WTC11 (cell line): ENCODE data around the gene FAM50B. TPM values are rescaled to one million over a fixed set of nuclear protein-coding genes. Genes with fewer than 3 reads are reported as not detected.

Experiments
- ATAC-seq: fragments of 200-7000 bp; cut with Tn5 transposase; 2 replicates; pipeline ENCODE4 v1.10.0; 2021; ENCODE audit warnings: mild to moderate bottlenecking, moderate library complexity
- CTCF ChIA-PET: fragments of 300-600 bp; sonication (Branson Sonifier 250); formaldehyde crosslinking; loops from one replicate; lab custom pipeline; 2021; ENCODE audit warnings: antibody characterized with exemption; lab: Charles Lee
- POLR2A ChIA-PET: fragments of 350-600 bp; sonication (Branson Sonifier 250); formaldehyde crosslinking; loops from one replicate; lab custom pipeline; 2021; ENCODE audit warnings: antibody characterized with exemption; lab: Charles Lee
- DNase-seq: peaks from one replicate; pipeline ENCODE4 v3.0.0; 2021; ENCODE audit warnings: low spot score
- H3K27ac Mint-ChIP-seq: 2 replicates; pipeline ENCODE4 v1.8.0; 2021; ENCODE audit warnings: mixed read lengths
- H3K27me3 Mint-ChIP-seq: 2 replicates; pipeline ENCODE4 v1.8.0; 2021; ENCODE audit warnings: low read depth, mild to moderate bottlenecking, moderate library complexity, mixed read lengths
- H3K36me3 Mint-ChIP-seq: 2 replicates; pipeline ENCODE4 v1.8.0; 2021; ENCODE audit warnings: mixed read lengths
- H3K4me1 Mint-ChIP-seq: 2 replicates; pipeline ENCODE4 v1.8.0; 2022; ENCODE audit warnings: mixed read lengths
- H3K4me3 Mint-ChIP-seq: 2 replicates; pipeline ENCODE4 v1.8.0; 2021; ENCODE audit warnings: mild to moderate bottlenecking, moderate library complexity, mixed read lengths
- H3K9me3 Mint-ChIP-seq: 2 replicates; pipeline ENCODE4 v1.8.0; 2021; ENCODE audit warnings: mixed read lengths
- CREB1 ChIP-seq: sonication (generic); formaldehyde crosslinking; IDR thresholded peaks from 2 replicates; pipeline ENCODE4 v1.8.0; 2023; ENCODE audit warnings: mild to moderate bottlenecking, missing genetic modification reagents
- EMX1 ChIP-seq: fragments of 250-450 bp; sonication (Bioruptor Pico); IDR thresholded peaks from 2 replicates; pipeline ENCODE4 v1.8.0; 2021; ENCODE audit warnings: mild to moderate bottlenecking
- ESRRA ChIP-seq: sonication (generic); formaldehyde crosslinking; IDR thresholded peaks from 2 replicates; pipeline ENCODE4 v1.8.1; 2022; ENCODE audit warnings: mild to moderate bottlenecking, missing genetic modification reagents, borderline replicate concordance
- ETV6 ChIP-seq: sonication (generic); formaldehyde crosslinking; IDR thresholded peaks from 2 replicates; pipeline ENCODE4 v1.8.1; 2022; ENCODE audit warnings: mild to moderate bottlenecking, missing genetic modification reagents
- GRHL2 ChIP-seq: fragments of 250-450 bp; sonication (Bioruptor Pico); IDR thresholded peaks from 2 replicates; pipeline ENCODE4 v1.8.0; 2022; ENCODE audit warnings: mild to moderate bottlenecking, moderate library complexity; ENCODE audit not compliant: insufficient replicate concordance, severe bottlenecking
- HMGA2 ChIP-seq: fragments of 250-450 bp; sonication (Bioruptor Pico); IDR thresholded peaks from 2 replicates; pipeline ENCODE4 v1.4.0; 2021; ENCODE audit warnings: mild to moderate bottlenecking, moderate library complexity
- NR2C2 ChIP-seq: sonication (generic); formaldehyde crosslinking; IDR thresholded peaks from 2 replicates; pipeline ENCODE4 v1.8.0; 2022; ENCODE audit warnings: mild to moderate bottlenecking, missing genetic modification reagents
- RELA ChIP-seq: sonication (generic); formaldehyde crosslinking; IDR thresholded peaks from 2 replicates; pipeline ENCODE4 v1.8.1; 2022; ENCODE audit warnings: missing genetic modification reagents, mild to moderate bottlenecking, borderline replicate concordance
- SMAD4 ChIP-seq: sonication (generic); formaldehyde crosslinking; IDR thresholded peaks from 2 replicates; pipeline ENCODE4 v1.8.0; 2022; ENCODE audit warnings: mild to moderate bottlenecking, missing genetic modification reagents
- TEAD1 ChIP-seq: sonication (generic); formaldehyde crosslinking; IDR thresholded peaks from 2 replicates; pipeline ENCODE4 v1.8.0; 2022; ENCODE audit warnings: mild to moderate bottlenecking, missing genetic modification reagents
- ZNF263 ChIP-seq: sonication (generic); formaldehyde crosslinking; IDR thresholded peaks from 2 replicates; pipeline ENCODE4 v1.8.1; 2022; ENCODE audit warnings: low read depth, mild to moderate bottlenecking, moderate library complexity, missing genetic modification reagents
- ZNF396 ChIP-seq: fragments of 250-450 bp; sonication (Bioruptor Pico); IDR thresholded peaks from 2 replicates; pipeline ENCODE4 v1.8.0; 2021; ENCODE audit warnings: mild to moderate bottlenecking, moderate library complexity, borderline replicate concordance
- total RNA-seq: library from RNA; stranded (reverse); gene quantifications from 3 replicates; pipeline ENCODE4 v1.2.3, GENCODE V29; 2021
- TF ChIP-seq, protein P1 (sequence below): sonication (generic); formaldehyde crosslinking; IDR thresholded peaks from 2 replicates; pipeline ENCODE4 v1.8.1; 2022; ENCODE audit warnings: mild to moderate bottlenecking, moderate library complexity, missing genetic modification reagents
- TF ChIP-seq, protein P2 (sequence below): sonication (generic); formaldehyde crosslinking; IDR thresholded peaks from 2 replicates; pipeline ENCODE4 v1.8.0; 2022; ENCODE audit warnings: mild to moderate bottlenecking, missing genetic modification reagents
- TF ChIP-seq, protein P3 (sequence below): fragments of 250-450 bp; sonication (Bioruptor Pico); IDR thresholded peaks from 2 replicates; pipeline ENCODE4 v2.1.2; 2022; ENCODE audit warnings: mild to moderate bottlenecking, moderate library complexity
- TF ChIP-seq, protein P4 (sequence below): fragments of 200-600 bp; IDR thresholded peaks from 2 replicates; pipeline ENCODE4 v1.8.0; 2022; ENCODE audit warnings: antibody characterized with exemption
- TF ChIP-seq, protein P5 (sequence below): sonication (generic); formaldehyde crosslinking; IDR thresholded peaks from 2 replicates; pipeline ENCODE4 v1.8.0; 2022; ENCODE audit warnings: mild to moderate bottlenecking, missing genetic modification reagents
- TF ChIP-seq, protein P6 (sequence below): sonication (generic); formaldehyde crosslinking; IDR thresholded peaks from 2 replicates; pipeline ENCODE4 v1.8.0; 2022; ENCODE audit warnings: missing genetic modification reagents
- TF ChIP-seq, protein P7 (sequence below): sonication (generic); formaldehyde crosslinking; IDR thresholded peaks from 2 replicates; pipeline ENCODE4 v1.8.1; 2023; ENCODE audit warnings: mild to moderate bottlenecking, missing genetic modification reagents, moderate library complexity

Gene FAM50B
- total RNA-seq, 1 experiment from 2014 or later = 2.1 TPM

DNA sequence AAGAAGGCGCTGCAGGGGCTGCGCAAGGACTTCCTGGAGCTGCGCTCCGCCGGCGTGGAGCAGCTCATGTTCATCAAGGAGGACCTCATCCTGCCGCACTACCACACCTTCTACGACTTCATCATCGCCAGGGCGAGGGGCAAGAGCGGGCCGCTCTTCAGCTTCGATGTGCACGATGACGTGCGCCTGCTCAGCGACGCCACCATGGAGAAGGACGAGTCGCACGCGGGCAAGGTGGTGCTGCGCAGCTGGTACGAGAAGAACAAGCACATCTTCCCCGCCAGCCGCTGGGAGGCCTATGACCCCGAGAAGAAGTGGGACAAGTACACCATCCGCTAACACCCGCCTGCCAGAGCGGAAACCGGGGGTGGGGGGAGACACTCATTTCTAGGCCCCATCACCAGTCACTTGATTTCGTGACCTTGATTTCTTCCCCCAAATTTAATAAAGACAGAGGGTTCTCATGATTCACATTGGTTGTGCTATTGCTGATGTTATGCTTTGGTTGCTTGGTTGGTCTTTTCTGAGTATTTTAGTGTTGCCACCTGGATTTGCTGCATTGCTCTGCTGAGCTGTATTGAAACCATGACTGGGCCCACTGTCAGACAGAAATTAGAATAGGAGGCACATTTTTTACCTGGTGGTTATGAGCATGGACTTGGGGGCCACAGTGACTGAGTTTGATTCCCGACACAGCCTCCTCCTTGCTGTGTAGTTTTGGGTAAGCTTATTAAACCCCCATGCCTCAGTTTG, 1.5 kb downstream of the FAM50B start (continued):
- TF ChIP-seq ETV6 (CRISPR knock-in tag) = no peak
- no peak for TF ChIP-seq ZNF263 (CRISPR knock-in tag)
- no peak for TF ChIP-seq TEAD1 (CRISPR knock-in tag)
- TF ChIP-seq SMAD4 (CRISPR knock-in tag) = no peak
- TF ChIP-seq NR2C2 (CRISPR knock-in tag) = no peak
- TF ChIP-seq, all 79 proteins: peak for 0

DNA sequence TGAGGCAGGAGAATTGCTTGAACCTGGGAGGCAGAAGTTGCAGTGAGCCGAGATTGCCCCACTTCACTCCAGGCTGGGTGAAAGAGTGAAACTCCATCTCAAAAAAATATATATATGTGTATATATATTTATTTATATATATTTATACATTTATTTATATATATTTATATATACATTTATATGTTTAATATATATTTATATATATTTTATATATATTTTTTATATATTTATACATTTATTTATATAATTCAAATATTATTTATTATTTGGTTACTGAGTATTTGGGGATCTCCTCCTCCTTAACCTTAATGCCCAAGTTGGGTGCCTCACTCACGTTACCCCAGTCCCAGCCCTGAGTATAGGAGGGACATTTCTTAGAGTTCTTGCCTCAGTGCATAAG, 2.7 kb downstream of the FAM50B start:
- Mint-ChIP-seq H3K27me3 (peaks cover 6% of the 10 kb centered on the region), H3K27ac (no peak overlapping the region), H3K36me3 (no peaks in the 10 kb centered on the region), H3K4me1 (peaks cover 9% of the 10 kb centered on the region), H3K4me3 (no peak overlapping the region), H3K9me3 (no peaks in the 10 kb centered on the region)
- ChIA-PET POLR2A (no interaction called here), CTCF (interaction anchor here (1.3 to 7.4 kb wide), 6 partner anchors 10 to 137 kb away, joined by 3 to 221 read pairs (median 72); no protein-coding TSS in a partner anchor)
- DNase-seq (no peak), ATAC-seq (no peak)
- peak; percentile 95 for TF ChIP-seq HMGA2 (CRISPR knock-in tag)
- TF ChIP-seq, protein P1, sequence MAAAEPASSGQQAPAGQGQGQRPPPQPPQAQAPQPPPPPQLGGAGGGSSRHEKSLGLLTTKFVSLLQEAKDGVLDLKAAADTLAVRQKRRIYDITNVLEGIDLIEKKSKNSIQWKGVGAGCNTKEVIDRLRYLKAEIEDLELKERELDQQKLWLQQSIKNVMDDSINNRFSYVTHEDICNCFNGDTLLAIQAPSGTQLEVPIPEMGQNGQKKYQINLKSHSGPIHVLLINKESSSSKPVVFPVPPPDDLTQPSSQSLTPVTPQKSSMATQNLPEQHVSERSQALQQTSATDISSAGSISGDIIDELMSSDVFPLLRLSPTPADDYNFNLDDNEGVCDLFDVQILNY = no peak

DNA sequence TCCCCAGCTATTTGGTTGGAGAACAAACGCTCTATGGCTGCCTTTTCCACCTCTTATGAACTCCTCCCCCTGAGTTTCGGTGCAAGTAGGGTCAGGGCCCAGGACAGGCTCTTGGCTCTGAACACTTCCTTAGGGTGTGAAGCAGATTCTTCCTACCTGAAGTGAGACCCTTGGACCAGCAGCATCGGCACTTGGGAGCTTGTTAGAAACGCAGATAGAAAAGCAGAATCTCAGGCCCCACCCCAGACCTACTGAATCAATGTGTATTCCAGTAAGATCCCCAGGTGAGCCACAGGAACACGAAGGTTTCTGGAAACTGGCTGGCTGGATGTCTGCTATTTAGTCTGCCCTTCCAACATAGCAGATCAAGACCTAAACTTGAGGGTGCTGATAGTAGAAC, 3.2 kb downstream of the FAM50B start:
- Mint-ChIP-seq H3K36me3 (no peaks in the 10 kb centered on the region), H3K4me3 (no peak overlapping the region), H3K27me3 (peaks cover 6% of the 10 kb centered on the region), H3K27ac (no peak overlapping the region), H3K4me1 (peaks cover 9% of the 10 kb centered on the region), H3K9me3 (no peaks in the 10 kb centered on the region)
- ChIA-PET CTCF (interaction anchor here (1.3 to 7.4 kb wide), 3 partner anchors 15 to 126 kb away, joined by 3 to 221 read pairs (median 150); no protein-coding TSS in a partner anchor), POLR2A (no interaction called here)
- DNase-seq (no peak), ATAC-seq (no peak)
- no peak for TF ChIP-seq CREB1 (CRISPR knock-in tag)
- no peak for TF ChIP-seq GRHL2
- no peak for TF ChIP-seq EMX1
- TF ChIP-seq, protein P2, sequence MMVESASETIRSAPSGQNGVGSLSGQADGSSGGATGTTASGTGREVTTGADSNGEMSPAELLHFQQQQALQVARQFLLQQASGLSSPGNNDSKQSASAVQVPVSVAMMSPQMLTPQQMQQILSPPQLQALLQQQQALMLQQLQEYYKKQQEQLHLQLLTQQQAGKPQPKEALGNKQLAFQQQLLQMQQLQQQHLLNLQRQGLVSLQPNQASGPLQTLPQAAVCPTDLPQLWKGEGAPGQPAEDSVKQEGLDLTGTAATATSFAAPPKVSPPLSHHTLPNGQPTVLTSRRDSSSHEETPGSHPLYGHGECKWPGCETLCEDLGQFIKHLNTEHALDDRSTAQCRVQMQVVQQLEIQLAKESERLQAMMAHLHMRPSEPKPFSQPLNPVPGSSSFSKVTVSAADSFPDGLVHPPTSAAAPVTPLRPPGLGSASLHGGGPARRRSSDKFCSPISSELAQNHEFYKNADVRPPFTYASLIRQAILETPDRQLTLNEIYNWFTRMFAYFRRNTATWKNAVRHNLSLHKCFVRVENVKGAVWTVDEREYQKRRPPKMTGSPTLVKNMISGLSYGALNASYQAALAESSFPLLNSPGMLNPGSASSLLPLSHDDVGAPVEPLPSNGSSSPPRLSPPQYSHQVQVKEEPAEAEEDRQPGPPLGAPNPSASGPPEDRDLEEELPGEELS (CRISPR knock-in tag) = no peak
- TF ChIP-seq, protein P3, sequence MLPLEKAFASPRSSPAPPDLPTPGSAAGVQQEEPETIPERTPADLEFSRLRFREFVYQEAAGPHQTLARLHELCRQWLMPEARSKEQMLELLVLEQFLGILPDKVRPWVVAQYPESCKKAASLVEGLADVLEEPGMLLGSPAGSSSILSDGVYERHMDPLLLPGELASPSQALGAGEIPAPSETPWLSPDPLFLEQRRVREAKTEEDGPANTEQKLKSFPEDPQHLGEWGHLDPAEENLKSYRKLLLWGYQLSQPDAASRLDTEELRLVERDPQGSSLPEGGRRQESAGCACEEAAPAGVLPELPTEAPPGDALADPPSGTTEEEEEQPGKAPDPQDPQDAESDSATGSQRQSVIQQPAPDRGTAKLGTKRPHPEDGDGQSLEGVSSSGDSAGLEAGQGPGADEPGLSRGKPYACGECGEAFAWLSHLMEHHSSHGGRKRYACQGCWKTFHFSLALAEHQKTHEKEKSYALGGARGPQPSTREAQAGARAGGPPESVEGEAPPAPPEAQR (CRISPR knock-in tag) = no peak
- TF ChIP-seq, protein P4, sequence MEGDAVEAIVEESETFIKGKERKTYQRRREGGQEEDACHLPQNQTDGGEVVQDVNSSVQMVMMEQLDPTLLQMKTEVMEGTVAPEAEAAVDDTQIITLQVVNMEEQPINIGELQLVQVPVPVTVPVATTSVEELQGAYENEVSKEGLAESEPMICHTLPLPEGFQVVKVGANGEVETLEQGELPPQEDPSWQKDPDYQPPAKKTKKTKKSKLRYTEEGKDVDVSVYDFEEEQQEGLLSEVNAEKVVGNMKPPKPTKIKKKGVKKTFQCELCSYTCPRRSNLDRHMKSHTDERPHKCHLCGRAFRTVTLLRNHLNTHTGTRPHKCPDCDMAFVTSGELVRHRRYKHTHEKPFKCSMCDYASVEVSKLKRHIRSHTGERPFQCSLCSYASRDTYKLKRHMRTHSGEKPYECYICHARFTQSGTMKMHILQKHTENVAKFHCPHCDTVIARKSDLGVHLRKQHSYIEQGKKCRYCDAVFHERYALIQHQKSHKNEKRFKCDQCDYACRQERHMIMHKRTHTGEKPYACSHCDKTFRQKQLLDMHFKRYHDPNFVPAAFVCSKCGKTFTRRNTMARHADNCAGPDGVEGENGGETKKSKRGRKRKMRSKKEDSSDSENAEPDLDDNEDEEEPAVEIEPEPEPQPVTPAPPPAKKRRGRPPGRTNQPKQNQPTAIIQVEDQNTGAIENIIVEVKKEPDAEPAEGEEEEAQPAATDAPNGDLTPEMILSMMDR = no peak
- TF ChIP-seq, protein P5, sequence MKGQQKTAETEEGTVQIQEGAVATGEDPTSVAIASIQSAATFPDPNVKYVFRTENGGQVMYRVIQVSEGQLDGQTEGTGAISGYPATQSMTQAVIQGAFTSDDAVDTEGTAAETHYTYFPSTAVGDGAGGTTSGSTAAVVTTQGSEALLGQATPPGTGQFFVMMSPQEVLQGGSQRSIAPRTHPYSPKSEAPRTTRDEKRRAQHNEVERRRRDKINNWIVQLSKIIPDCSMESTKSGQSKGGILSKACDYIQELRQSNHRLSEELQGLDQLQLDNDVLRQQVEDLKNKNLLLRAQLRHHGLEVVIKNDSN (CRISPR knock-in tag) = no peak
- TF ChIP-seq, protein P6, sequence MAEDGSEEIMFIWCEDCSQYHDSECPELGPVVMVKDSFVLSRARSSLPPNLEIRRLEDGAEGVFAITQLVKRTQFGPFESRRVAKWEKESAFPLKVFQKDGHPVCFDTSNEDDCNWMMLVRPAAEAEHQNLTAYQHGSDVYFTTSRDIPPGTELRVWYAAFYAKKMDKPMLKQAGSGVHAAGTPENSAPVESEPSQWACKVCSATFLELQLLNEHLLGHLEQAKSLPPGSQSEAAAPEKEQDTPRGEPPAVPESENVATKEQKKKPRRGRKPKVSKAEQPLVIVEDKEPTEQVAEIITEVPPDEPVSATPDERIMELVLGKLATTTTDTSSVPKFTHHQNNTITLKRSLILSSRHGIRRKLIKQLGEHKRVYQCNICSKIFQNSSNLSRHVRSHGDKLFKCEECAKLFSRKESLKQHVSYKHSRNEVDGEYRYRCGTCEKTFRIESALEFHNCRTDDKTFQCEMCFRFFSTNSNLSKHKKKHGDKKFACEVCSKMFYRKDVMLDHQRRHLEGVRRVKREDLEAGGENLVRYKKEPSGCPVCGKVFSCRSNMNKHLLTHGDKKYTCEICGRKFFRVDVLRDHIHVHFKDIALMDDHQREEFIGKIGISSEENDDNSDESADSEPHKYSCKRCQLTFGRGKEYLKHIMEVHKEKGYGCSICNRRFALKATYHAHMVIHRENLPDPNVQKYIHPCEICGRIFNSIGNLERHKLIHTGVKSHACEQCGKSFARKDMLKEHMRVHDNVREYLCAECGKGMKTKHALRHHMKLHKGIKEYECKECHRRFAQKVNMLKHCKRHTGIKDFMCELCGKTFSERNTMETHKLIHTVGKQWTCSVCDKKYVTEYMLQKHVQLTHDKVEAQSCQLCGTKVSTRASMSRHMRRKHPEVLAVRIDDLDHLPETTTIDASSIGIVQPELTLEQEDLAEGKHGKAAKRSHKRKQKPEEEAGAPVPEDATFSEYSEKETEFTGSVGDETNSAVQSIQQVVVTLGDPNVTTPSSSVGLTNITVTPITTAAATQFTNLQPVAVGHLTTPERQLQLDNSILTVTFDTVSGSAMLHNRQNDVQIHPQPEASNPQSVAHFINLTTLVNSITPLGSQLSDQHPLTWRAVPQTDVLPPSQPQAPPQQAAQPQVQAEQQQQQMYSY (CRISPR knock-in tag) = no peak
- no peak for TF ChIP-seq RELA (CRISPR knock-in tag)
- TF ChIP-seq, protein P7, sequence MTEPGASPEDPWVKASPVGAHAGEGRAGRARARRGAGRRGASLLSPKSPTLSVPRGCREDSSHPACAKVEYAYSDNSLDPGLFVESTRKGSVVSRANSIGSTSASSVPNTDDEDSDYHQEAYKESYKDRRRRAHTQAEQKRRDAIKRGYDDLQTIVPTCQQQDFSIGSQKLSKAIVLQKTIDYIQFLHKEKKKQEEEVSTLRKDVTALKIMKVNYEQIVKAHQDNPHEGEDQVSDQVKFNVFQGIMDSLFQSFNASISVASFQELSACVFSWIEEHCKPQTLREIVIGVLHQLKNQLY (CRISPR knock-in tag) = no peak
- no peak for TF ChIP-seq SMAD4 (CRISPR knock-in tag)
- no peak for TF ChIP-seq ZNF396 (CRISPR knock-in tag)
- no peak for TF ChIP-seq NR2C2 (CRISPR knock-in tag)
- TF ChIP-seq ETV6 (CRISPR knock-in tag) = no peak
- no peak for TF ChIP-seq ESRRA (CRISPR knock-in tag)
